Activated CD8-positive, alpha-beta memory T cell treated with anti-CD3 and anti-CD28 coated beads for 4 hours (primary cell): ENCODE results near the gene TCFL5.

Experiments used
- DNase-seq, 2 donors: peaks; one replicate each; pipeline ENCODE4 v3.0.0-alpha.2; 2020; ENCODE audit warnings: low read depth in 2 of 2

The TCFL5 gene

DNA sequence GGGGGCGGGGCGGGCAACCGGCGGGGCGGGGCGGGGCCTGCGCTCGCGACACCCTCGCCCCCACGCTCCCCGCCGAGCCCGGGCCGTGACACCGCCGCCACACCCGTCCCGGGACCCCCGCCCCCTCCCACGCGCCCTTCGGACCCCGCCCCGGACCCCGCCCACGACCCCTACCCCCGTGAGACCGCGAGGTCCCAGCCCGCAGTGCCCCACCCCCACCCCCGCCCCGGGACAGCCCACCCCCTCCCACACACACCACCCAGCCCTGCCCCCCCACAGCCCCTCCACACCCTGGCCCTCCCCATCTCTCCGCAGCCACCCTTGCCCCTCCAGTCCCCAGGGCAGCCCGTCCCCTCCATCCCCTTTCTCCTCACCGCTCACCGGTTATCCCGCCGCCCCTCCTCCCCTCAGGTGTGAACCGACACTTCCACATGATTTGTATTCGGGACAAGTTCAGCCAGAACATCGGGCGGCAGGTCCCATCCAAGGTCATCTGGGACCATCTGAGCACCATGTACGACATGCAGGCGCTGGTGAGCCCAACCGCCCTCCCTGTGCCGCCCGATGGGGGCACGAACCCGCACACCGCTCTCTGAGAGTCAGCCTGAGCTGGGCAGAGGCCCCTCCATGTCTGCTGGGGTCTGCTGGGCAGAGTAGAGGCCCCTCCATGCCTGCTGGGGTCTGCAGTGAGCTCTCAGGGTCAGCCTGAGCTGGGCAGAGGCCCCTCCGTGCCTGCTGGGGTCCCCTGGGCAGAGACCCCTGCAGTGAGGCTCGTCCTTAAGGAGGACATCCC is 64.7 kb downstream of the TCFL5 start:
- no peak for DNase-seq

DNA sequence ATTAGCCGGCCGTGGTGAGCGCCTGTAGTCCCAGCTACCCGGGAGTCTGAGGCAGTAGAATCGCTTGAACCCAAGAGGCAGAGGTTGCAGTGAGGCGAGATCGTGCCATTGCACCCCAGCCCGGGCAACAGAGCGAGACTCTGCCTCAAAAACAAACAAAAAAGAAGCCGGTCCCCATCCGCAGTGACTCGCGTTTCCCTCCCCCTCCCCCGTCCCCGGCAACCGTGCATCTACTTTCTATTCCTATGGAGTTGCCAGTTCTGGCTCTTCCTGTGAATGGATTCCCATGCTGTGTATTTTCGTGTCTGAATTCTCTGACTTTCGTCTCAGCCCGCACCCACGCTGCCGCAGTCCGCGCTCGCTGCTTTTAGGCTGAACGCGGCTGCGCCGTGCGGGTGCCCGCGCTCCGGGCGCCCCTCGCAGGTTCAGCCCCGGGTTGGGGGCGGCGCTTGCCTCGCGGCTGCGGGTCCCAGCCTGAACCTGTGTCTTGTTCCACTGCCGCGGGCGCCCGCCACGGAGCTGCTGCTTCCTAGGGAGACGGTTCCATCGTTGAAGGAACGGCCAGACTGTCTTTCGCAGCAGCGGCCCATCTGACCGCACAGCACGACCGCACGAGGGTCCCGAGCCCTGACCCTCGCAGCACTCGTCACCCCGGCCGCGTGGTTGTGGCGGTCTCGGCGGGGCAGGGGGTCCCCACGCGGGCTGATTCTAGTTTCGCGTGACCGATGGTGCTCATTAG is 66.4 kb downstream of the TCFL5 start:
- peak; percentile 49 to 50 for DNase-seq

DNA sequence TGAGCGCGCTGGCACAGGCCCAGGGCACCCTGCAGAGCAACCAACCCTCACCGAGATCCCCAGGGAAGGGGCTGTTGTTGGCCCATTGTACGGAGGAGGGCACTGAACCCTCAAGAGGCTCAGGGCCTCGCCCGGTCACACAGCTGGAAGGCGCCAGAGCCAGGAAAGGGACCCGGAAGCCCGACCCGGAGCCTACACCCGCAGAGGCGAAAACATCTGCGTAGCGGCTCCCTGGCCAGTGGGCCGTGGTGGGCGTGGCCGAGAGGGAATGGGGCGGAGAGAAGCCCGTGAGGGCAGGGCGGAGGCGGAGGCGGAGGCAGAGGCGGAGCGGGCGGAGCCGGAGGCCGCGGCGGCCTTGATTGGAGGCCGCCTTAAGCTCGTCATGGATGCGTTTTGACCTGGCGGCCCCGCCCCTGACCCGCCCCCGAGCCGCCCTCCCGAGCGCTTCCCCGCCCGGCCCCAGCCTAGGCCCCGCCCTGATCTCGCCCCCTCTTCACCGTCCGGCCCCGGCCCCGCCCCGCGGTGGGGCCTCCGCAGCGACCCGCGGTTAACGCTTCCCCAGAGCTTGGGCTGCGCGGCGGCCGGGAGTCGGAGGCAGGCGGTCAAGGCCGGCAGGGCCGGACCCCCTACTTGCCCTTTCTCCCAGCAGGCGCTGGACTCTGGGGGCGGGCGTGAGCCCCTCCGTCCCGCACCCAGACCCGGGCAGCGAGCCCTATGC is 67.5 kb downstream of the TCFL5 start:
- DNase-seq, result peak; percentile 84 to 85

- no peak for DNase-seq
Measured at GRCh38 chr20:62793757-62794006, 67.9 kb downstream of the TCFL5 start.

- no peak for DNase-seq
Measured at GRCh38 chr20:62792940-62793756, 68.5 kb downstream of the TCFL5 start.

DNA sequence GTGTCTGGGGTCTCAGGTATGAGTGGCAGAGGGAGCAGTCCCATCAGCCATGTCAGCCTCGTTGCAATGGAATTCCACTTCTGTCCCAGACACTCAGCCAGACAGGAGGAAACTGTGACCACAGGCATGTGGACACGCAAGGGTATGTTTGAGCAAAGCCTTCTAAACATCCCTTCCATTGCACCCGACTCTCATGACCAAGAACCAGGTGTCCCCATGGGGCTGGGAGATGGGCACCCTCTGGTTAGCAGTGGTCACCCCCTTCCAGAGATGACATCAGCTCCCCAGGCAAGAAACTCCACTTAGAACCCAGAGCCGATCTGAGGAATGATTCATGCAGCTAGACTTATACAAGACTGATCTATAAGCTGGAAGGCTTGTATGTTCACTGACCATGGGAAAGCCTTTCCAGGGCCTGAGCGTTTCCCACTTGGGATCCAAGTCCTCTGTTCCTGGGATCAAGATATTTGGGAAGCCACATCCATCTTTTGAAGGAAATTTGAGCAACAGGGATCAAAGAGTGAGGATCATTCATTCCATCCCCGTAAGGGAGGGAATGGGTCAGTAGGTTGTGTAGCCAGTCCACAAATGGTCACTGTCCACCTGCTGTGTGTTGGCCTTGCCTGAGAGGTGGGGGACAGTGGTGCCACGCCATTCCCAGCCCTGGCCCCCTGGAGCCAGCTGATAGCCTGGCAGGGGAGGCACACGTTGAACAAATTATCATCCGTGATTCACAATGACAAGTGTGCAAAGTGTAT is 69.3 kb downstream of the TCFL5 start:
- DNase-seq, result no peak

DNA sequence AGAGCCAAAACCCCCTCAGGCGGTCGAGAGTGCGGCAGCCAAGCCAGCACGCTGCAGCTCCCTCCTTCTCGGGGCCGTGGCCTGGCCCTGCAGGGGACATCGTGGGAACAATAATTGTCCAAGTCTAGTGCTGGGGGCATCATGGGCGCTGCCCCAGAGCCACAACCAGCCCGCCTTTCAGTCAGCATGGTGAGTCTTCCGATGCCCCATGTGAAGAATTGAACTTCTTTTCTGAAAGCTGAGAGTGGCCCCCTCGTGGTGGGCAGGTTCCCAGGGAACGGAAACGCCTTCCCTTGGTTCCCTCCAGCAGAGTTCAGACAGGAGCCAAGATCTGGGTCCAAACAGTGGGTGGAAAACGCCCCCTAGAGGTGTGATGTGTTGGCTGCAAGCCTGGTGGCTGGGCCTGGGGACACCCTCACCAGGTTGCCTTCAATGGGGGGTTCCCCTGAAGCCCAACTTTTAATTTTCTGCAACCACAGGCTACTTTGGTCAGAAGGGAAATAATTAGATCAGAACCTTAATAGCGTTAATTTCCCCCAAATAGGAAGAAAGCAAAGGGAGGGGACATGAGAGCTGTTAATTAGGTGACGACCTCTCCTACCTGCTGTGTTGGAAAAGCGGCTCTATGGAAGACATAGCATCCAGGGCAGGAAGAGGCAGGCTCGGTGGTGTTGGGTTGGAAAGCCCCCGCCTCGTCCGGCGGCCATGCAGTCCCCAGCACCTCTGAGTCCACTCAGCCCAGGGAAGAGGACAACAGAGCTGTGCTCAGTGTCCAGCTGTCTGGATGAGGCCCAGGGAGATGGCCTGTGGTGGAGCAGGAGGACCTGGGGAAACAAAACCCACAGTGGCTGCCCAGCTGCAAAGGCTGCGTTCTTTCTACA is 70.1 kb downstream of the TCFL5 start:
- DNase-seq, result peak; percentile 47 to 59
